NT2/D1 (cell line): ENCODE measurements around the gene MED9.

Experiments
- YY1 ChIP-seq: IDR thresholded peaks from 2 replicates; pipeline ENCODE4 v1.6.1; 2011; ENCODE audit not compliant: insufficient read length, insufficient read depth
- ZNF274 ChIP-seq: IDR thresholded peaks from 2 replicates; pipeline ENCODE4 v1.6.1; 2011; ENCODE audit warnings: mild to moderate bottlenecking, low read depth, low read length

GRCh38 chr17:17469358-17469757 lies 7.4 kb upstream of the MED9 start:
- TF ChIP-seq ZNF274 (no peak), YY1 (no peak)
